Loucy (cell line): ENCODE results near the gene NR2F1-AS1.

Experiments
- H2AFZ ChIP-seq: fragments of 200-600 bp; sonication (generic); 2 replicates; pipeline ENCODE4 v1.6.0; 2016; ENCODE audit warnings: antibody characterized with exemption, mild to moderate bottlenecking, low read length, moderate library complexity
- H3F3A ChIP-seq: fragments of 200-600 bp; 2 replicates; pipeline ENCODE4 v1.6.0; 2016; ENCODE audit warnings: antibody characterized with exemption, low read depth, mild to moderate bottlenecking
- H3K27me3 ChIP-seq: fragments of 200-600 bp; sonication (generic); 2 replicates; pipeline ENCODE4 v1.6.1; 2014; ENCODE audit warnings: low read length, mild to moderate bottlenecking; ENCODE audit not compliant: insufficient read depth, poor library complexity, severe bottlenecking
- H3K36me3 ChIP-seq: fragments of 200-600 bp; sonication (generic); 2 replicates; pipeline ENCODE4 v1.6.1; 2016; ENCODE audit warnings: low read length; ENCODE audit not compliant: insufficient read depth
- H3K4me1 ChIP-seq: fragments of 200-600 bp; sonication (generic); 2 replicates; pipeline ENCODE4 v1.5.1; 2014; ENCODE audit warnings: low read length, mild to moderate bottlenecking; ENCODE audit not compliant: insufficient read depth, poor library complexity, severe bottlenecking
- H3K4me2 ChIP-seq: fragments of 200-600 bp; sonication (generic); 2 replicates; pipeline ENCODE4 v1.6.0; 2014; ENCODE audit warnings: antibody characterized with exemption, low read length, low read depth, mild to moderate bottlenecking; ENCODE audit not compliant: poor library complexity, severe bottlenecking
- H3K4me3 ChIP-seq: fragments of 200-600 bp; sonication (generic); 2 replicates; pipeline ENCODE4 v1.5.1; 2014; ENCODE audit warnings: low read length, mild to moderate bottlenecking, mixed read lengths; ENCODE audit not compliant: poor library complexity, severe bottlenecking
- H3K79me2 ChIP-seq: fragments of 200-600 bp; sonication (generic); 2 replicates; pipeline ENCODE4 v1.6.1; 2014; ENCODE audit warnings: low read length; ENCODE audit not compliant: insufficient read depth
- H3K9ac ChIP-seq: fragments of 200-600 bp; sonication (generic); 2 replicates; pipeline ENCODE4 v1.6.0; 2014; ENCODE audit warnings: mild to moderate bottlenecking, low read depth, low read length, moderate library complexity; ENCODE audit not compliant: poor library complexity, severe bottlenecking
- H3K9me2 ChIP-seq: fragments of 200-600 bp; sonication (generic); replicated peaks from 2 replicates; pipeline ENCODE4 v1.6.1; 2016; ENCODE audit warnings: low read depth, low read length, mixed read lengths
- H3K9me3 ChIP-seq: fragments of 200-600 bp; sonication (generic); 2 replicates; pipeline ENCODE4 v1.6.1; 2014; ENCODE audit warnings: mild to moderate bottlenecking, antibody characterized with exemption, low read length, low read depth; ENCODE audit not compliant: insufficient read depth
- H4K20me1 ChIP-seq: fragments of 200-600 bp; sonication (generic); 2 replicates; pipeline ENCODE4 v1.6.0; 2014; ENCODE audit warnings: antibody characterized with exemption, low read length, mild to moderate bottlenecking; ENCODE audit not compliant: insufficient read depth, poor library complexity, severe bottlenecking
- EZH2phosphoT487 ChIP-seq: fragments of 200-600 bp; IDR thresholded peaks from 2 replicates; pipeline ENCODE4 v1.6.1; 2018; ENCODE audit warnings: antibody characterized with exemption, mild to moderate bottlenecking, moderate library complexity, borderline replicate concordance
- TF ChIP-seq, protein P1 (sequence below): fragments of 200-600 bp; sonication (generic); conservative IDR thresholded peaks from 2 replicates; pipeline ENCODE4 v1.5.1; 2014; ENCODE audit warnings: mild to moderate bottlenecking, antibody characterized with exemption, low read length

Gene NR2F1-AS1

GRCh38 chr5:93421987-93422401 is 159.0 kb downstream of the NR2F1-AS1 start:
- no peak overlapping the region for H3K4me2 ChIP-seq
- H3K9me3 ChIP-seq = no peaks in the 10 kb centered on the region
- H3K79me2 ChIP-seq = no peaks in the 10 kb centered on the region
- H3K4me3 ChIP-seq = no peak overlapping the region
- no peak overlapping the region for H3K9ac ChIP-seq
- TF ChIP-seq EZH2phosphoT487 = no peak
- TF ChIP-seq, protein P1, sequence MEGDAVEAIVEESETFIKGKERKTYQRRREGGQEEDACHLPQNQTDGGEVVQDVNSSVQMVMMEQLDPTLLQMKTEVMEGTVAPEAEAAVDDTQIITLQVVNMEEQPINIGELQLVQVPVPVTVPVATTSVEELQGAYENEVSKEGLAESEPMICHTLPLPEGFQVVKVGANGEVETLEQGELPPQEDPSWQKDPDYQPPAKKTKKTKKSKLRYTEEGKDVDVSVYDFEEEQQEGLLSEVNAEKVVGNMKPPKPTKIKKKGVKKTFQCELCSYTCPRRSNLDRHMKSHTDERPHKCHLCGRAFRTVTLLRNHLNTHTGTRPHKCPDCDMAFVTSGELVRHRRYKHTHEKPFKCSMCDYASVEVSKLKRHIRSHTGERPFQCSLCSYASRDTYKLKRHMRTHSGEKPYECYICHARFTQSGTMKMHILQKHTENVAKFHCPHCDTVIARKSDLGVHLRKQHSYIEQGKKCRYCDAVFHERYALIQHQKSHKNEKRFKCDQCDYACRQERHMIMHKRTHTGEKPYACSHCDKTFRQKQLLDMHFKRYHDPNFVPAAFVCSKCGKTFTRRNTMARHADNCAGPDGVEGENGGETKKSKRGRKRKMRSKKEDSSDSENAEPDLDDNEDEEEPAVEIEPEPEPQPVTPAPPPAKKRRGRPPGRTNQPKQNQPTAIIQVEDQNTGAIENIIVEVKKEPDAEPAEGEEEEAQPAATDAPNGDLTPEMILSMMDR = no peak
- H3K4me1 ChIP-seq = no peaks in the 10 kb centered on the region
- H4K20me1 ChIP-seq = no peaks in the 10 kb centered on the region
- H2AFZ ChIP-seq = no peak overlapping the region
- no peaks in the 10 kb centered on the region for H3K9me2 ChIP-seq
- no peaks in the 10 kb centered on the region for H3K36me3 ChIP-seq
- no peaks in the 10 kb centered on the region for H3F3A ChIP-seq
- H3K27me3 ChIP-seq = no peaks in the 10 kb centered on the region

GRCh38 chr5:93421468-93421867 is 159.6 kb downstream of the NR2F1-AS1 start:
- Histone ChIP-seq H3K4me3 (no peak overlapping the region), H3K9ac (no peak overlapping the region), H4K20me1 (no peaks in the 10 kb centered on the region), H3F3A (no peaks in the 10 kb centered on the region), H3K36me3 (no peaks in the 10 kb centered on the region), H2AFZ (no peak overlapping the region), H3K9me2 (no peaks in the 10 kb centered on the region), H3K79me2 (no peaks in the 10 kb centered on the region), H3K27me3 (no peaks in the 10 kb centered on the region), H3K4me1 (no peaks in the 10 kb centered on the region), H3K4me2 (no peak overlapping the region), H3K9me3 (no peaks in the 10 kb centered on the region)
- TF ChIP-seq EZH2phosphoT487 = no peak
- TF ChIP-seq, protein P1 = no peak

DNA sequence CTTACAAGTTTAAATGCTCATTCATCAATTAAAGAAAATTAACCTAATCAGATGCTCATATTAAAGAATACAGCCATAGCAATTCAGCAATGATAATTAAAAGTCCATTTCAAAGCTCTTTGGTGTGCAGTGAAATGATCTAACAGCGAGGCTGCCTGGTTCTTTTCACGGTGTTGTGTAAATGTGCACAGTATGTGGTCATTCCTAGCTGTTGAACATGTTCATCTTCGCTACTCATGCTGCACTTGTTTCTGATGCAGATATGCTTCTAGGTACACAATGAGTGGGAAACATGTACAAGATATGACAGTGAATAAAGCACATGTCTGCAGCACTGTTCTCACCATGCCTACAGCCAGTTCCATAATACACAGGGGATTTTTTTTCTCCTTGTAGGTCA is 163.5 kb downstream of the NR2F1-AS1 start:
- Histone ChIP-seq H3K79me2 (no peaks in the 10 kb centered on the region), H3K27me3 (no peaks in the 10 kb centered on the region), H3K9me2 (no peaks in the 10 kb centered on the region), H3F3A (no peaks in the 10 kb centered on the region), H3K4me3 (no peak overlapping the region), H3K4me1 (no peaks in the 10 kb centered on the region), H4K20me1 (no peaks in the 10 kb centered on the region), H3K9ac (no peak overlapping the region), H2AFZ (no peak overlapping the region), H3K4me2 (no peak overlapping the region), H3K9me3 (no peaks in the 10 kb centered on the region), H3K36me3 (no peaks in the 10 kb centered on the region)
- TF ChIP-seq, protein P1 = no peak
- TF ChIP-seq EZH2phosphoT487 = no peak
